HEK293 (cell line): ENCODE results near the gene PKP3.

Experiments
- CTCF ChIA-PET: fragments of 350-600 bp; formaldehyde crosslinking; extraction: SDS; loops from one replicate; lab custom pipeline; 2021; ENCODE audit warnings: antibody characterized with exemption; lab: Yijun Ruan, JAX
- POLR2A ChIA-PET: fragments of 300-600 bp; formaldehyde crosslinking; extraction: SDS; loops from one replicate; lab custom pipeline; 2020; ENCODE audit warnings: antibody characterized with exemption, inconsistent platforms; lab: Yijun Ruan, JAX
- H3K27ac ChIP-seq: fragments of 200-500 bp; sonication (Bioruptor generic); 2 replicates; pipeline ENCODE4 v1.5.1; 2014; ENCODE audit warnings: low read depth, low read length, control low read depth, inconsistent platforms; ENCODE audit errors: extremely low read depth
- H3K36me3 ChIP-seq, 2 experiments: fragments of 200-500 bp in 1 of 2; sonication (Bioruptor generic) in 1 of 2; 1 replicate in 1 of 2; 2 replicates in 1 of 2; pipeline ENCODE4 v1.5.1; 2014 to 2017; ENCODE audit warnings: inconsistent platforms in 2 of 2, low read length in 2 of 2; ENCODE audit not compliant: control insufficient read depth in 2 of 2, insufficient read depth in 1 of 2
- H3K4me1 ChIP-seq: fragments of 200-500 bp; sonication (Bioruptor generic); 2 replicates; pipeline ENCODE4 v1.5.1; 2014; ENCODE audit warnings: mild to moderate bottlenecking, low read length, inconsistent platforms; ENCODE audit not compliant: control insufficient read depth, insufficient read depth
- H3K4me3 ChIP-seq: 2 replicates; pipeline ENCODE4 v1.5.1; 2011; ENCODE audit warnings: low read depth, mild to moderate bottlenecking, control low read depth, low read length, moderate library complexity
- H3K9me3 ChIP-seq: fragments of 200-500 bp; sonication (Bioruptor generic); 2 replicates; pipeline ENCODE4 v1.5.1; 2014; ENCODE audit warnings: low read depth, low read length, inconsistent platforms; ENCODE audit not compliant: control insufficient read depth, insufficient read depth
- BCL6B ChIP-seq: fragments of 450-650 bp; formaldehyde crosslinking; IDR thresholded peaks from 2 replicates; pipeline ENCODE4 v1.5.1; 2017; ENCODE audit warnings: missing biosample characterization, missing genetic modification characterization
- HIC1 ChIP-seq: fragments of 450-650 bp; formaldehyde crosslinking; IDR thresholded peaks from 2 replicates; pipeline ENCODE4 v1.5.1; 2016; ENCODE audit warnings: missing biosample characterization, missing genetic modification characterization
- ZFP37 ChIP-seq: fragments of 450-650 bp; formaldehyde crosslinking; IDR thresholded peaks from 2 replicates; pipeline ENCODE4 v1.5.1; 2016; ENCODE audit warnings: missing biosample characterization, missing genetic modification characterization
- ZNF121 ChIP-seq: fragments of 450-650 bp; formaldehyde crosslinking; IDR thresholded peaks from 2 replicates; pipeline ENCODE4 v1.5.1; 2016; ENCODE audit warnings: missing biosample characterization, missing genetic modification characterization
- ZNF132 ChIP-seq: fragments of 450-650 bp; formaldehyde crosslinking; IDR thresholded peaks from 2 replicates; pipeline ENCODE4 v1.5.1; 2017; ENCODE audit warnings: missing biosample characterization, missing genetic modification characterization, borderline replicate concordance
- ZNF148 ChIP-seq: fragments of 450-650 bp; formaldehyde crosslinking; IDR thresholded peaks from 2 replicates; pipeline ENCODE4 v1.5.0; 2017; ENCODE audit warnings: missing biosample characterization, missing genetic modification characterization, borderline replicate concordance
- ZNF239 ChIP-seq: fragments of 450-650 bp; formaldehyde crosslinking; IDR thresholded peaks from 2 replicates; pipeline ENCODE4 v1.5.1; 2016; ENCODE audit warnings: missing biosample characterization, missing genetic modification characterization
- ZNF362 ChIP-seq: fragments of 450-650 bp; formaldehyde crosslinking; IDR thresholded peaks from 2 replicates; pipeline ENCODE4 v1.5.1; 2016; ENCODE audit warnings: missing biosample characterization, missing genetic modification characterization
- ZNF426 ChIP-seq: fragments of 450-650 bp; formaldehyde crosslinking; IDR thresholded peaks from 2 replicates; pipeline ENCODE4 v1.5.1; 2017; ENCODE audit warnings: missing biosample characterization, missing genetic modification characterization, mild to moderate bottlenecking, inconsistent platforms, moderate library complexity
- ZNF449 ChIP-seq: fragments of 450-650 bp; formaldehyde crosslinking; IDR thresholded peaks from 2 replicates; pipeline ENCODE4 v1.5.1; 2017; ENCODE audit warnings: missing biosample characterization, mild to moderate bottlenecking, missing genetic modification characterization, moderate library complexity
- ZNF510 ChIP-seq: fragments of 450-650 bp; formaldehyde crosslinking; IDR thresholded peaks from 2 replicates; pipeline ENCODE4 v1.5.1; 2018; ENCODE audit warnings: mild to moderate bottlenecking, missing genetic modification characterization, missing biosample characterization; ENCODE audit not compliant: insufficient replicate concordance
- ZNF548 ChIP-seq: fragments of 450-650 bp; formaldehyde crosslinking; IDR thresholded peaks from 2 replicates; pipeline ENCODE4 v1.5.1; 2016; ENCODE audit warnings: missing biosample characterization, missing genetic modification characterization
- ZNF600 ChIP-seq: fragments of 450-650 bp; formaldehyde crosslinking; IDR thresholded peaks from 2 replicates; pipeline ENCODE4 v1.5.1; 2016; ENCODE audit warnings: missing biosample characterization, missing genetic modification characterization
- ZNF670 ChIP-seq: fragments of 450-650 bp; formaldehyde crosslinking; IDR thresholded peaks from 2 replicates; pipeline ENCODE4 v1.5.1; 2016; ENCODE audit warnings: missing biosample characterization, missing genetic modification characterization, low read depth
- ZNF692 ChIP-seq: fragments of 450-650 bp; formaldehyde crosslinking; IDR thresholded peaks from 2 replicates; pipeline ENCODE4 v1.5.1; 2016; ENCODE audit warnings: missing biosample characterization, missing genetic modification characterization

PKP3 gene

GRCh38 chr11:441043-441417 is 47.0 kb downstream of the PKP3 start:
- H3K4me1 ChIP-seq: no peaks in the 10 kb centered on the region
- no peak overlapping the region for H3K27ac ChIP-seq
- H3K9me3 ChIP-seq: no peaks in the 10 kb centered on the region
- CTCF ChIA-PET: interaction anchor here (0.6 kb wide), 1 partner anchor 15 kb away, joined by 3 read pairs; no protein-coding TSS in a partner anchor
- TF ChIP-seq ZNF426 (no peak), ZNF510 (tag by site-specific recombination) (no peak), ZNF600 (tag by site-specific recombination) (no peak), ZNF692 (no peak), ZNF148 (tag by site-specific recombination) (no peak), ZNF121 (tag by site-specific recombination) (no peak), ZFP37 (no peak), ZNF239 (tag by site-specific recombination) (no peak), HIC1 (tag by site-specific recombination) (no peak), ZNF548 (tag by site-specific recombination) (no peak), ZNF449 (tag by site-specific recombination) (no peak), ZNF132 (tag by site-specific recombination) (no peak), ZNF362 (no peak), ZNF670 (tag by site-specific recombination) (no peak), BCL6B (tag by site-specific recombination) (no peak)
- POLR2A ChIA-PET: interaction anchor here (1.3 kb wide), 1 partner anchor 9 kb away, joined by 3 read pairs; the partner anchor contains the start of gene PTDSS2
- no peaks in the 10 kb centered on the region for H3K36me3 ChIP-seq
- H3K4me3 ChIP-seq: no peak overlapping the region
